Measurements from ENCODE around the gene CBFA2T2. TPM values are rescaled to one million over a fixed set of nuclear protein-coding genes. Genes with fewer than 3 reads are reported as not detected.

Gene CBFA2T2
- total RNA-seq, 1 donor from 2014 or later = 17.5 TPM

DNA sequence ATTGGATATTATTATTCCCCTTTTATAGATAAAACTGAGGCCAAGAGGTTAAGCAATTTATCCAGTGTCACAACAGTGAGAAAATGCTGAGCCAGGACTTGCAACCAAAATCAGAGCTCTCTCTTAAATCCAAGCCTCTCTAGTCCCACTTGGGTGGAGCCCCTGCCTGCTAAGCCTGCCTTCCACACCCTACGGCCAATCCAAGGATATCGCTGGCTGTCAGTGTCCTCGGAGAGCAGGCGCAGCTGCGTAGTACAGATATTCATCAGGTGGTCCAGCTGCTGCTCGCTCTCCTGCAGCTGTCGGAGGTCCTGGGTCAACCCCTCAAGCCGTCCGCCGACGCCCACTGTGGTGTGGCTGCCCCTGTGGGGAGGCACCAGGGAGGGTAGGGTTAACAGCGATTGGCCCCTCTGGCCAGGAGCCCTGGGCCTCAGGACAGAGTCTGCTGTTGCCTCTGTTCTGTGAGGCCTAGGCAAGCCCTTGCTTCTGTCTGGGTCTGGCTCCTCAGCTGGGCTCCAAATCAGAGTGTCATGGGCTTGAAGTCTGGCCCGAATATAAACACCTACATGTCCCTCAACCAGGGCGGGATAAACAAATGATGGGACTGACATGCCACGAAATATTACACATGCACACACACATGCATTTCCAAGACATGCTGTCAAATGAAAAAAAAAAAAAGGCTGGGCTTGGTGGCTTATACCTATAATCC lies 188.3 kb downstream of the CBFA2T2 start:
- Mint-ChIP-seq H3K4me1 (ENCODE audit: unreplicated experiment) (peaks cover 8% of the 10 kb centered on the region), H3K9me3 (ENCODE audit: unreplicated experiment) (no peaks in the 10 kb centered on the region), H3K27me3 (ENCODE audit: unreplicated experiment) (peaks cover 7% of the 10 kb centered on the region), H3K27ac (ENCODE audit: unreplicated experiment) (no peak overlapping the region), H3K36me3 (ENCODE audit: low read depth, unreplicated experiment) (peaks cover 8% of the 10 kb centered on the region), H3K4me3 (ENCODE audit: unreplicated experiment) (no peak overlapping the region)
- TF ChIP-seq, protein P1, sequence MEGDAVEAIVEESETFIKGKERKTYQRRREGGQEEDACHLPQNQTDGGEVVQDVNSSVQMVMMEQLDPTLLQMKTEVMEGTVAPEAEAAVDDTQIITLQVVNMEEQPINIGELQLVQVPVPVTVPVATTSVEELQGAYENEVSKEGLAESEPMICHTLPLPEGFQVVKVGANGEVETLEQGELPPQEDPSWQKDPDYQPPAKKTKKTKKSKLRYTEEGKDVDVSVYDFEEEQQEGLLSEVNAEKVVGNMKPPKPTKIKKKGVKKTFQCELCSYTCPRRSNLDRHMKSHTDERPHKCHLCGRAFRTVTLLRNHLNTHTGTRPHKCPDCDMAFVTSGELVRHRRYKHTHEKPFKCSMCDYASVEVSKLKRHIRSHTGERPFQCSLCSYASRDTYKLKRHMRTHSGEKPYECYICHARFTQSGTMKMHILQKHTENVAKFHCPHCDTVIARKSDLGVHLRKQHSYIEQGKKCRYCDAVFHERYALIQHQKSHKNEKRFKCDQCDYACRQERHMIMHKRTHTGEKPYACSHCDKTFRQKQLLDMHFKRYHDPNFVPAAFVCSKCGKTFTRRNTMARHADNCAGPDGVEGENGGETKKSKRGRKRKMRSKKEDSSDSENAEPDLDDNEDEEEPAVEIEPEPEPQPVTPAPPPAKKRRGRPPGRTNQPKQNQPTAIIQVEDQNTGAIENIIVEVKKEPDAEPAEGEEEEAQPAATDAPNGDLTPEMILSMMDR (IDR thresholded peaks at IDR 0.05; ENCODE audit: unreplicated experiment) = no peak
- no peak for DNase-seq (ENCODE audit: low spot score)

DNA sequence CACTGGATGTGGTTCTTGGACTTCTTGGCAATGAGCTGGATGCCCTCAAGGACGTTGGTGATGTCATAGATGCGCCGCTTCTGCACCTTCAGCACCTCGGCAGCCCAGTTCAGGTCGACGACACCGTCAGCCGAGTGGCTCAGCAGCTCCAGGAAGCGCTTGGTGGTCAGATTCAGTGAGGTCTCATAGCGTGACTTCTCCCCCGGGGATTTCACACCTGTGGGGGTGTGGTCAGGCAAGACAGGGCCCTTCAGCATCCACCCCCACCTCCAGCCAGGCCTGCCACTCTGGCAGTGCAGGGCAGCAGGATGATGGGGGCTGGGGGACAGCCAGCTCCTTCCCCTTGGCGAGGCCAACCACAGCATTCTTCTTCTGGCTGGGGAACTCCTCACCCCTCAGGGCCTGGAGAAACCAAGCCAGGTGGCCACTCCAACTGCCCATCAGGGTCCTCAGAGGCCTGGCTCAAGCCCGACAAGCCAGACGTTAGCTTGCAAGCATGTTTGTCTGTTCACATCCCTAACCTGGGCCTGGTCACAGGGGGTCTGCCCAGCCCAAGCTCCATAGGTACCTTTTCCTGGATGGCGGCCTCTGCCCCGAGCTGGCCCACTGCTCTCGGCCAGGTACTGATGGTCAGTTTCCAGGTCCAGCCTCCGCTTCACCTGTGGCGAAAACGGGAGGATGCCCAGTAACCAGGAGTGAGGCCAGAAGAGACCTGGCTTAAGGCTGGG lies 190.0 kb downstream of the CBFA2T2 start:
- H3K27me3 Mint-ChIP-seq (ENCODE audit: unreplicated experiment) = peaks cover 7% of the 10 kb centered on the region
- peaks cover 8% of the 10 kb centered on the region for H3K36me3 Mint-ChIP-seq (ENCODE audit: low read depth, unreplicated experiment)
- peaks cover 3% of the 10 kb centered on the region for H3K4me1 Mint-ChIP-seq (ENCODE audit: unreplicated experiment)
- DNase-seq (ENCODE audit: low spot score) = no peak
- H3K9me3 Mint-ChIP-seq (ENCODE audit: unreplicated experiment) = no peaks in the 10 kb centered on the region
- TF ChIP-seq, protein P1 (IDR thresholded peaks at IDR 0.05; ENCODE audit: unreplicated experiment) = no peak
- no peak overlapping the region for H3K27ac Mint-ChIP-seq (ENCODE audit: unreplicated experiment)
- H3K4me3 Mint-ChIP-seq (ENCODE audit: unreplicated experiment) = no peak overlapping the region

DNA sequence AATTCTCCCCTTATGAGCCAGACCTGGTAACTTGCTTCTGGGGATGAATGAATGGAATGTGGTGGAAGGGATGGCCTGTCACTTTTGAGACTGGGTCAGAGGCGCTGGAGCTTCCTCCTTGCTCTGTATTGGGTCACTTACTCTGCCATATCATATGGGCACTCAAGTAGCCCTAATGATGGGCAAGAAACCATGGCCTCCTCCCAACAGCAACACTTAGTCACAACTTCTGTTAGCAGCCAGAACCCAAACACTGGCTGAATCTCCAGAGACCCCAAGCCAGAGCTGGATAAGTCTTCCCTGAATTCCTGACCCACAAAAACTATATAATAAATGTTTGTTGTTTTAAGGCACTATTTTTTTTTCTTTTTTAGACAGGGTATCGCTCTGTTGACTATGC lies 190.8 kb downstream of the CBFA2T2 start:
- peaks cover 5% of the 10 kb centered on the region for H3K27me3 Mint-ChIP-seq (ENCODE audit: unreplicated experiment)
- TF ChIP-seq, protein P1 (IDR thresholded peaks at IDR 0.05; ENCODE audit: unreplicated experiment) = no peak
- H3K27ac Mint-ChIP-seq (ENCODE audit: unreplicated experiment) = no peak overlapping the region
- no peaks in the 10 kb centered on the region for H3K4me1 Mint-ChIP-seq (ENCODE audit: unreplicated experiment)
- H3K4me3 Mint-ChIP-seq (ENCODE audit: unreplicated experiment) = no peak overlapping the region
- peaks cover 4% of the 10 kb centered on the region for H3K36me3 Mint-ChIP-seq (ENCODE audit: low read depth, unreplicated experiment)
- no peak for DNase-seq (ENCODE audit: low spot score)
- no peaks in the 10 kb centered on the region for H3K9me3 Mint-ChIP-seq (ENCODE audit: unreplicated experiment)

DNA sequence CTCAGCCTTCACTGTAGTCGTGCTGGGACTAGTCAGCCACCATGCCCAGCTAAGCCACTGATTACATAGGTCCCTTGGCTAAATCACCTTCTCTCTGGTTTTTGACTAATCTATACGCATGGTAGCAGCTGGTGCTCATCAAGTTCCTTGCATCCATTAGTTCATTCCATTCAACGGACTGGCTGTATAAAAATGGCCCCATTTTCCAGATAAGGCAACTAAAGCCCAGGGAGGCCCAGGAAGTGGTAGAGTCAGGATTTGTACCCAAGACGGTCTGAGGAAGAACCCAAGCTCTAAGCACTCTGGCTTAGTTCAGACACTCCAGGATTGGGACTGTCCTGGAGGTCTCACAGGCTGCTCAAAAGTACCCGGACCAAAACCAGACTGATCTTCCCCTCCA lies 191.4 kb downstream of the CBFA2T2 start:
- no peak for DNase-seq (ENCODE audit: low spot score)
- Mint-ChIP-seq H3K4me1 (ENCODE audit: unreplicated experiment) (no peaks in the 10 kb centered on the region), H3K9me3 (ENCODE audit: unreplicated experiment) (no peaks in the 10 kb centered on the region), H3K4me3 (ENCODE audit: unreplicated experiment) (no peak overlapping the region), H3K27me3 (ENCODE audit: unreplicated experiment) (peaks cover 4% of the 10 kb centered on the region), H3K36me3 (ENCODE audit: low read depth, unreplicated experiment) (peaks cover 4% of the 10 kb centered on the region), H3K27ac (ENCODE audit: unreplicated experiment) (no peak overlapping the region)
- TF ChIP-seq, protein P1 (IDR thresholded peaks at IDR 0.05; ENCODE audit: unreplicated experiment) = no peak

All from endothelial cell (in vitro differentiated cells).